Measurements from ENCODE around the gene CNPY4. TPM values are rescaled to one million over a fixed set of nuclear protein-coding genes. Genes with fewer than 3 reads are reported as not detected.

The CNPY4 gene
- polyA plus RNA-seq, 10 donors, result 28.1 to 53.4 (median 38.3) TPM

- DNase-seq, result no peak
These were observed 28.7 kb upstream of the CNPY4 start for GRCh38 chr7:100090527-100091410.

GRCh38 chr7:100091411-100092181 is 27.8 kb upstream of the CNPY4 start:
- no peak for DNase-seq

DNA sequence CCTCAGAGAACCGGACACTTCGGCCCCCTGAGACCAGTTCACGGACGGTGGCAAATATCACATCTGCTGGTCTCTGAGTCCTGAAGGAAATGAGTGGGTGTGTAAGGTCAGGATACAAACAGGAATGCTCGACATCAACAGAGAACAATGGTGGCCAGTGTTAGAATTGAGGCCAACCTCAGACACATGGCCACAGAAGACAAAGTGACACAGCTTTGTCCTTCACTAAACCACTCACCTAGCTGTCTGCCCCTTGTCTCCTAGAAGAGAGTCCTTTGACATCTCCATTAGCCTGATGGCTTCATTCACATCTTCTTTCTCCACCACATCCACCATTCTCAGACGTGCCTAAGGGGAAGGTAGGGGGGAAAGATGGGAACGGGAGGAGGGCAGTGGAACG is 26.4 kb upstream of the CNPY4 start:
- no peak for DNase-seq

GRCh38 chr7:100093498-100093897 is 25.9 kb upstream of the CNPY4 start:
- DNase-seq, result no peak

- DNase-seq, result no peak
These were observed 25.4 kb upstream of the CNPY4 start for GRCh38 chr7:100093925-100094486.

- DNase-seq, result no peak
These were observed 24.1 kb upstream of the CNPY4 start for GRCh38 chr7:100095289-100095688.

- no peak for DNase-seq
These were observed 23.7 kb upstream of the CNPY4 start for GRCh38 chr7:100095704-100096103.

- no peak for DNase-seq
These were observed 20.5 kb upstream of the CNPY4 start for GRCh38 chr7:100098913-100099312.

DNA sequence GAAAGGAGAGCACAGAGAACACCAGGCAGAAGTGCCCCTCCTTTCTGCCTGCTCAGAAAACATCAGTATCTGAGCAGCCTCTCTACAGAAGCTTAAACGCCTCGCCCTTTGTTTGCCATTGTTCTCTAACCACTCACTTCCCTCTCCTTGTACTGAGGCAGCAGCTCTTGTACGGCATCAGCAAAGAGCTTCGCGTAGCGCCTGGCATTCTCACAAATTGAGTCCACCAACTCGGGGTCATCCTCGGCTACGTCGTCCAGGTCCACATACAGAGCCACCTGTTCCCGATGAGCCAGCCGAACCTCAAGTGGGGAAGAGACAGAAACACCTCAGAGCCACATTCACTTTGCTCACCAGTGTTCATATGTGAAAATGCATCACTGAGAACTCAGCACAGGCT is 20.0 kb upstream of the CNPY4 start:
- no peak for DNase-seq

GRCh38 chr7:100100420-100101015 is 18.9 kb upstream of the CNPY4 start:
- peak; percentile 97 to 99 (median 97) for DNase-seq

DNA sequence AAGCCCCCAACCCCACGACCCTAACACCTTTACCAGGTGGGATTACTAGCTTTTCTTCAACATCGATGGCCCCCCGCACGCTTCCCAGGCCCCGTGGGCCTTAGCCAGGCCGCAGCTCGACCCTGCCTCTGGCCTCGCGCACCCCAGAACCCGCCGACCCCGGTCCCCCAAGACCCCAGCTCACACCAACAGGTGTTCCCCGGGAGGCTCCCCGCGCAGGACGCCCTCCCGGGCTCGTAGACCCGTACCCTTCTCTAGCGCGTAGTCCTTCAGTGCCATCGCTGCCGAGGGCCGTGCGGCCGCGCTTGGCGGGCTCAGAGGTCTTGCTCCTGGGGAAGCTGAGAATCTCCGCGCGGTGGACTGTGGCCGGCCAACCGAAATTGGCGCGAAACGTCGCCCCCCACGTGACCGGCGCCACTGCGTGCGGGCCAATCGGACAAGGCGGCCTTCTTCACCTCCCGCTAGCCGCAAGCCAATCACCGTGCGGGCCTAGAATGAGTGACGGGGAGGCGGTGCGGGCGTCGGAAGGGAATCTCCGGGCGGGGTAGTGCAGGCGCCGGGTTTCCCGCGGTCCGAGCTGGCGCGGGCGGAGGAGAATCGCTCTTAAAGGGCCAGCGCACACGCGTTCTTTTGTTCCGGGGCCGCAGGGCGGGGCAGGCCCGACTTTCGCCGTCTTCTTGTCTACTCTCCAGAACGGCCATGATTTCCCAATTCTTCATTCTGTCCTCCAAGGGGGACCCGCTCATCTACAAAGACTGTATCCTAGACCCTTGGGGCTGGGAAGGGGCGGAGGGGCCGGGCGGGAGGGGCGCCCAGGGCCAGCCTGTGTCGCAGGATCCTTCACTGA is 18.2 kb upstream of the CNPY4 start, which contains the start of the genes AP4M1 and MCM7:
Gene AP4M1, plus strand, starts transcription at position 628 of the 847 bp plus-strand sequence. Its CDS starts 72 bp downstream, at position 700.
Gene MCM7, minus strand, starts transcription at position 382 of the 847 bp plus-strand sequence. Its CDS starts 103 bp downstream, at position 279.
- DNase-seq, result peak; percentile 98 to 100 (median 99)

- DNase-seq, result no peak
These were observed 16.2 kb upstream of the CNPY4 start for GRCh38 chr7:100102950-100103840.

- no peak for DNase-seq
These were observed 13.9 kb upstream of the CNPY4 start for GRCh38 chr7:100105534-100105933.

GRCh38 chr7:100106633-100107032 is 12.8 kb upstream of the CNPY4 start:
- no peak for DNase-seq

- DNase-seq, result no peak
These were observed 12.2 kb upstream of the CNPY4 start for GRCh38 chr7:100107125-100107737.

DNA sequence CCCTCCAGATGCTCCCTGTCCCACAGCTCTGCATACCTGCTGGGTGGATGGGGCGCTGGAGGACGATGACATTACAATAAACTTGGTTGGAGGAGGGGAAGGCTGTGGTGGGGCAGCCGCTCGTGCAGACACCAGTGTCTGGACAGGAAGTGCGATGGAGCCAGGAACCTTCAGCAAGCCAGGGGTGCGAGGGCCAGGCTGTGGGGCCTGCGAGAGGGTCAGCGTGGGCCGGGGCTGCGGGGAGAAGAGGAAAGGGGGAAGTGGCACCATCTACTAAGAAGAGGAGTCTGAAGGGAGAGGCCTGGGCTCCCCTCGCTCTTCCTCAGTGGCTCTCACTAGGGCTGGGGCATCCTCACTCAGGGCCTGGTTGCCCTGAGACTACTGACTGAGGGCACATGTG is 11.5 kb upstream of the CNPY4 start:
- DNase-seq, result no peak

DNA sequence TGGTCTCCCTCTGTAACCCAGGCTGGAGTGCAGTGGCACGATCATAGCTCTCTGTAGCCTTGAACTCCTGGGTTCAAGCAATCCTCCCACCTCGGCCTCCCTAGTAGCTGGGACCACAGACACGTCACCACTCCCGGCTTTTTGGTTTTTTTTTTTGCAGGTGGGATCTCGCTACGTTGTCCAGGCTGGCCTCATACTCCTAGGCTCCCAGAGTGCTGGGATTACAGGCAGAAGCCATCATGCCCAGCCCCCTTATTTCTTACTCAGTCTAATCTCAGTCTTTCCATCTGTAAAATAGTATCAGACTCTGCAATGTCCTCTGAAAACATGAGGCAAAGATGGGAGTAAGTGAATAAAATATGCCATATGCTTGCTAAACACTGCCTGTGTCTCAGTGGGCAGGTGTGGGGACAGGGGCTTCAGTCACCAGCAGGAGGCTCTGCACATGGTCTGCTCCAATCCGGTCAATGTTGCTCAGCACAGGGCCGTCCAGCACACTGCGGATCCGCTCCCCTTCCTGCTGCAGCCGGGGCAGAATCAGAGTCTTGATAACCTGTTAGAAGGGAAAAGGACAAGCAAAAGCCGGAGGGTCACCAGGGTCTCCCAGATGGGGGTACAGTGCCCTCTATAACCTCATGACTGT is 9.8 kb upstream of the CNPY4 start:
- DNase-seq, result no peak

DNA sequence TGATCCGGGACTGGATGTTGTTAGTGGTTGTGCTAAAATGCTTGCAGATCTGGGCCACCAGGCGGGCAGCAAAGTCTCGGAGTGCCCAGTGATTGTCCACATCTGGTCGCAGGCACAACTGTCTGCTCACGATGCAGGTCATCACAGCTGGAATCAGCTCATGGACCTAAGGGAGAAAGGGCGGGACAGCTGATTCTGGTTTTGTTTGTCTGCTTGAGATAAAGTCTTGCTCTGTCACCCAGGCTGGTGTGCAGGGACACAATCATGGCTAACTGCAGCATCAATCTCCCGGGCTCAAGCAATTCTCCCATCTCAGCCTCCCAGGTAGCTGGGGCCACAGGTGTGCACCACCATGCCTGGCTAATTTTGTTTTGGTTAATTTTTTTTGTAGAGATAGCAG is 8.3 kb upstream of the CNPY4 start:
- no peak for DNase-seq

- no peak for DNase-seq
These were observed 7.5 kb upstream of the CNPY4 start for GRCh38 chr7:100111914-100112313.
